ENCODE data around the gene CLK4. TPM values are rescaled to one million over a fixed set of nuclear protein-coding genes. Genes with fewer than 3 reads are reported as not detected.

CLK4 gene
- total RNA-seq, 1 donor from 2014 or later: 37.9 TPM

DNA sequence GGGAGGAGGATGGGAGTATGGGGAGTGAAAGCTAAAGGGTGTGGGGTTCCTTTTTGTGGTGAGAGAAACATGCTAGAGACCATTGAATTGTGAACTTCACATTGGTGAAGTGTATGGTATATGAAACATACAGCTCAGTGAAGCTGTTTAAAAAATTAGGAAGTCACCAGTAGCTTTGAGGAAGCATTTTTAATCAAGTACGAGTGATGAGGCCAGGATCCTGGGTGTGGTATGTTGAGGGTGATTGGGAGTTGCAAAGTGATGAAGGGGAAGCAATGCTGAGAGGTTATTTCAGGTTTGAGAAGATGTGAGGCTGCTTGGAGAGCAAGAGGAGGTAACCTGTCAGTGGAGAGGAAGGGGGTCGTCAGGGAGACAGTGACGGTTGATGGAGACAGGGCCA, 22.7 kb upstream of the CLK4 start:
- Mint-ChIP-seq H3K4me1 (ENCODE audit: low read depth) (no peaks in the 10 kb centered on the region), H3K36me3 (ENCODE audit: insufficient read depth) (no peaks in the 10 kb centered on the region), H3K27me3 (no peaks in the 10 kb centered on the region), H3K9me3 (ENCODE audit: low read depth) (peaks cover 10% of the 10 kb centered on the region), H3K4me3 (ENCODE audit: low read depth) (no peak overlapping the region), H3K27ac (no peak overlapping the region)
- no peak for TF ChIP-seq CTCF (IDR thresholded peaks at IDR 0.05; ENCODE audit: unreplicated experiment)
- DNase-seq (ENCODE audit: low spot score, unreplicated experiment): no peak

GRCh38 chr5:178644826-178645545, 18.1 kb upstream of the CLK4 start:
- no peak for DNase-seq (ENCODE audit: low spot score, unreplicated experiment)
- no peaks in the 10 kb centered on the region for H3K36me3 Mint-ChIP-seq (ENCODE audit: insufficient read depth)
- no peak overlapping the region for H3K4me3 Mint-ChIP-seq (ENCODE audit: low read depth)
- no peaks in the 10 kb centered on the region for H3K4me1 Mint-ChIP-seq (ENCODE audit: low read depth)
- H3K27me3 Mint-ChIP-seq: no peaks in the 10 kb centered on the region
- TF ChIP-seq CTCF (IDR thresholded peaks at IDR 0.05; ENCODE audit: unreplicated experiment): no peak
- no peak overlapping the region for H3K27ac Mint-ChIP-seq
- peaks cover 10% of the 10 kb centered on the region for H3K9me3 Mint-ChIP-seq (ENCODE audit: low read depth)

- no peaks in the 10 kb centered on the region for H3K36me3 Mint-ChIP-seq (ENCODE audit: insufficient read depth)
- H3K4me1 Mint-ChIP-seq (ENCODE audit: low read depth): no peaks in the 10 kb centered on the region
- DNase-seq (ENCODE audit: low spot score, unreplicated experiment): no peak
- TF ChIP-seq CTCF (IDR thresholded peaks at IDR 0.05; ENCODE audit: unreplicated experiment): no peak
- H3K27ac Mint-ChIP-seq: no peak overlapping the region
- no peak overlapping the region for H3K4me3 Mint-ChIP-seq (ENCODE audit: low read depth)
- H3K27me3 Mint-ChIP-seq: no peaks in the 10 kb centered on the region
- no peaks in the 10 kb centered on the region for H3K9me3 Mint-ChIP-seq (ENCODE audit: low read depth)
Measured at GRCh38 chr5:178642351-178642909, 15.6 kb upstream of the CLK4 start.

GRCh38 chr5:178641711-178642110, 14.9 kb upstream of the CLK4 start:
- Mint-ChIP-seq H3K4me3 (ENCODE audit: low read depth) (no peak overlapping the region), H3K4me1 (ENCODE audit: low read depth) (no peaks in the 10 kb centered on the region), H3K27me3 (no peaks in the 10 kb centered on the region), H3K9me3 (ENCODE audit: low read depth) (no peaks in the 10 kb centered on the region), H3K27ac (no peak overlapping the region), H3K36me3 (ENCODE audit: insufficient read depth) (no peaks in the 10 kb centered on the region)
- no peak for DNase-seq (ENCODE audit: low spot score, unreplicated experiment)
- TF ChIP-seq CTCF (IDR thresholded peaks at IDR 0.05; ENCODE audit: unreplicated experiment): no peak

DNA sequence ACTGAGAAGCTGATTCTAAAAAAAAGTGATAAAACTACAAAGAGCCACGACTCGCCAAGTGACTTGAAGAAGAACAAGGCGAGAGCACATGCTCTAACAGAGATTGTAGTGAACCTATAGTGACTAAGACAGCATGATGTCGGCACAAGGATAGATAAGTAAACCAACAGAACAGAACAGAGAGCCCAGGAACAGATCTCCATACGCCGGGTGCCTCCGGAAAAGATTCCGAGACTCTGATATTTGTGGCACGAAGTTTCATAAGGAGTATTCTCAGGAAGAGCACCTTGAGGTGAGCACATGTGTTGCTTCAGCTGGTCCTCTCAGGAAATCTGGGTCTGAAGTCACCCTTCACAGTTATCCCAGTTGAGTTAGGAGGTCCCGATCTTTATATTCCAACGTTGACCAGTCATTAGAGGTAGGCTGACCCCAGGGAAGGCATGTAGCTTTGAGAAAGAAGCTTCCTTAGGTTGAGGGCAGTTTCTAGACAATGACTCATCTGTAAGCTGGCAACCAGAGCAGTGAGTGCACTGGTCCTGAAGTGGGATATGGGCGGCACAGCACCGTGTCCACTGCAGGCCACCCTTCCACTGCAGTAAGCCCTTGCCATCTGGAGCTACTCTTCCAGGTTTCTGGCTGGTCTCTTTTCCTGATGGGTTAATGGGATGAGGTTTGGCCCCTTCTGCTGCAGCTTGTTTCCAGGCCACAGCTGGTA, 13.6 kb upstream of the CLK4 start:
- Mint-ChIP-seq H3K9me3 (ENCODE audit: low read depth) (no peaks in the 10 kb centered on the region), H3K36me3 (ENCODE audit: insufficient read depth) (no peaks in the 10 kb centered on the region), H3K4me3 (ENCODE audit: low read depth) (no peak overlapping the region), H3K4me1 (ENCODE audit: low read depth) (no peaks in the 10 kb centered on the region), H3K27me3 (no peaks in the 10 kb centered on the region), H3K27ac (no peak overlapping the region)
- no peak for DNase-seq (ENCODE audit: low spot score, unreplicated experiment)
- TF ChIP-seq CTCF (IDR thresholded peaks at IDR 0.05; ENCODE audit: unreplicated experiment): no peak
